PC-9 (cell line): ENCODE measurements around the gene MORN4.

ENCODE experiments used
- EZH2 ChIP-seq: fragments of 200-600 bp; sonication (generic); IDR thresholded peaks from 2 replicates; pipeline ENCODE4 v1.8.0; 2017; ENCODE audit warnings: antibody characterized with exemption, low read depth
- TF ChIP-seq, protein P1 (sequence below): fragments of 200-600 bp; sonication (generic); conservative IDR thresholded peaks from 2 replicates; pipeline ENCODE4 v1.6.1; 2017; ENCODE audit warnings: mixed run types, antibody characterized with exemption, mild to moderate bottlenecking, moderate library complexity

DNA sequence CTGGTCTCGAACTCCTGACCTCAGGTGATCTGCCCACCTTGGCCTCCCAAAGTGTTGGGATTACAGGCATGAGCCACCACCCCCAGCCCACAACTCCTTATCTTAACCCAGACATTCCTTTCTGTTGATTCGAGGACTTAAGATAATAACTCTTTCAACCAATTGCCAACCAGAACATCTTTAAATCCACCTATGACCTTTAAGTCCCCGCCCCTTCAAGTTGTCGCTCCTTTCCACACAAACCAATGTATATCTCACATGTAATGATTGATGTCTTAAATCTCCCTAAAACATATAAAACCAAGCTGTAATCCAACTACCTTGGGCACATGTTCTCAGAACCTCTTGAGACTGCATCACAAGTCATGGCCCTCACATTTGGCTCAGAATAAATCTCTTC is 68.5 kb downstream of the MORN4 start:
- TF ChIP-seq, protein P1, sequence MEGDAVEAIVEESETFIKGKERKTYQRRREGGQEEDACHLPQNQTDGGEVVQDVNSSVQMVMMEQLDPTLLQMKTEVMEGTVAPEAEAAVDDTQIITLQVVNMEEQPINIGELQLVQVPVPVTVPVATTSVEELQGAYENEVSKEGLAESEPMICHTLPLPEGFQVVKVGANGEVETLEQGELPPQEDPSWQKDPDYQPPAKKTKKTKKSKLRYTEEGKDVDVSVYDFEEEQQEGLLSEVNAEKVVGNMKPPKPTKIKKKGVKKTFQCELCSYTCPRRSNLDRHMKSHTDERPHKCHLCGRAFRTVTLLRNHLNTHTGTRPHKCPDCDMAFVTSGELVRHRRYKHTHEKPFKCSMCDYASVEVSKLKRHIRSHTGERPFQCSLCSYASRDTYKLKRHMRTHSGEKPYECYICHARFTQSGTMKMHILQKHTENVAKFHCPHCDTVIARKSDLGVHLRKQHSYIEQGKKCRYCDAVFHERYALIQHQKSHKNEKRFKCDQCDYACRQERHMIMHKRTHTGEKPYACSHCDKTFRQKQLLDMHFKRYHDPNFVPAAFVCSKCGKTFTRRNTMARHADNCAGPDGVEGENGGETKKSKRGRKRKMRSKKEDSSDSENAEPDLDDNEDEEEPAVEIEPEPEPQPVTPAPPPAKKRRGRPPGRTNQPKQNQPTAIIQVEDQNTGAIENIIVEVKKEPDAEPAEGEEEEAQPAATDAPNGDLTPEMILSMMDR: no peak
- TF ChIP-seq EZH2: no peak
